K562 (cell line): ENCODE data around the gene RAB1B. TPM values are rescaled to one million over a fixed set of nuclear protein-coding genes. Genes with fewer than 3 reads are reported as not detected.

Experiments used
- ATAC-seq: fragments of 200-7000 bp; cut with Tn5 transposase; 3 replicates; pipeline ENCODE4 v1.9.1; 2020; ENCODE audit warnings: moderate library complexity
- BruUV-seq: library from RNA; stranded (reverse); fragments of 400-500 nt; replicated peaks from 2 replicates; lab custom pipeline; 2021; lab: Mats Ljungman, UMichigan
- CTCF ChIA-PET: fragments of 300-600 bp; formaldehyde crosslinking; extraction: SDS; loops from one replicate; lab custom pipeline; 2021; ENCODE audit warnings: low intra/inter-chr PET ratio; lab: Yijun Ruan, JAX
- POLR2A ChIA-PET: fragments of 300-600, 350-650 bp; sonication (Branson Sonifier 250); formaldehyde crosslinking; extraction: SDS; loops from one replicate; lab custom pipeline; 2021; ENCODE audit warnings: antibody characterized with exemption, inconsistent platforms; lab: Yijun Ruan, JAX
- DNase-seq, 4 experiments: peaks; one replicate each; pipeline versions ENCODE4 v3.0.0 to v3.0.0-alpha.2; 2011 to 2018; ENCODE audit warnings: low spot score in 3 of 4, mixed read lengths in 3 of 4; ENCODE audit errors: extremely low read depth in 1 of 4
- FAIRE-seq: peaks from 2 replicates; lab custom pipeline; 2011; peaks lifted over from hg19 to GRCh38; lab: Jason Lieb, UNC
- H2AFZ ChIP-seq: 2 replicates; pipeline ENCODE4 v1.6.0; 2011; ENCODE audit warnings: low read depth, low read length, control low read depth, inconsistent platforms
- H3K27ac ChIP-seq: fragments of 200-600 bp; 3 replicates; pipeline ENCODE4 v1.8.0; 2011; ENCODE audit warnings: low read depth, mild to moderate bottlenecking, control low read depth, inconsistent platforms, low read length, moderate library complexity, mixed read lengths; ENCODE audit errors: extremely low read depth
- H3K27me3 ChIP-seq, 2 experiments: fragments of 300-600 bp in 1 of 2; 2 replicates in 1 of 2; 3 replicates in 1 of 2; pipeline versions ENCODE4 v1.6.0 to v1.8.0; 2011; ENCODE audit warnings: inconsistent platforms in 2 of 2, low read length in 2 of 2, mild to moderate bottlenecking in 1 of 2, mixed read lengths in 1 of 2, moderate library complexity in 1 of 2; ENCODE audit not compliant: control insufficient read depth in 2 of 2, insufficient read depth in 2 of 2
- H3K36me3 ChIP-seq: fragments of 300-600 bp; 3 replicates; pipeline ENCODE4 v1.8.0; 2011; ENCODE audit warnings: mild to moderate bottlenecking, low read length, inconsistent platforms; ENCODE audit not compliant: control insufficient read depth, insufficient read depth
- H3K4me1 ChIP-seq, 2 experiments: fragments of 200-600 bp in 1 of 2; replicated peaks in 1 of 2; 2 replicates in 1 of 2; 3 replicates in 1 of 2; pipeline versions ENCODE4 v1.5.1 to v1.8.0; 2011; ENCODE audit warnings: inconsistent platforms in 2 of 2, low read length in 2 of 2, mild to moderate bottlenecking in 1 of 2, mixed read lengths in 1 of 2, moderate library complexity in 1 of 2; ENCODE audit not compliant: control insufficient read depth in 2 of 2, insufficient read depth in 2 of 2
- H3K4me2 ChIP-seq: 2 replicates; pipeline ENCODE4 v1.6.1; 2011; ENCODE audit warnings: low read length, control low read depth, inconsistent platforms, mixed read lengths; ENCODE audit not compliant: insufficient read depth
- H3K4me3 ChIP-seq: fragments of 200-600 bp; sonication (generic), shearing (Covaris generic); 2 replicates; pipeline ENCODE4 v1.5.1; 2016; ENCODE audit warnings: control low read depth, inconsistent platforms
- H3K79me2 ChIP-seq: fragments of 200-600 bp; 3 replicates; pipeline ENCODE4 v1.8.0; 2011; ENCODE audit warnings: low read length, inconsistent platforms; ENCODE audit not compliant: control insufficient read depth, insufficient read depth
- H3K9ac ChIP-seq, 2 experiments: 2 replicates each; pipeline versions ENCODE4 v1.6.0 to v1.6.1; 2011; ENCODE audit warnings: low read depth in 2 of 2, low read length in 2 of 2, control low read depth in 1 of 2, inconsistent platforms in 1 of 2, mild to moderate bottlenecking in 1 of 2, mixed read lengths in 1 of 2; ENCODE audit not compliant: insufficient read depth in 1 of 2
- H3K9me1 ChIP-seq: one replicate; pipeline ENCODE4 v1.6.0; 2011; ENCODE audit warnings: inconsistent platforms, mild to moderate bottlenecking, low read length, moderate library complexity; ENCODE audit not compliant: control insufficient read depth, insufficient read depth
- H3K9me3 ChIP-seq: replicated peaks from 2 replicates; pipeline ENCODE4 v1.5.1; 2011; ENCODE audit warnings: low read depth, low read length, inconsistent platforms; ENCODE audit not compliant: control insufficient read depth, insufficient read depth
- H4K20me1 ChIP-seq: replicated peaks from 2 replicates; pipeline ENCODE4 v1.6.1; 2011; ENCODE audit warnings: low read length, inconsistent platforms, mixed read lengths; ENCODE audit not compliant: control insufficient read depth, insufficient read depth
- CBX1 ChIP-seq: sonication (generic); IDR thresholded peaks from 2 replicates; pipeline ENCODE4 v1.6.1; 2016; ENCODE audit warnings: antibody characterized with exemption, low read depth, mild to moderate bottlenecking
- DDX20 ChIP-seq: fragments of 450-650 bp; IDR thresholded peaks from 2 replicates; pipeline ENCODE4 v1.6.1; 2016; ENCODE audit warnings: missing genetic modification characterization, low read depth, mild to moderate bottlenecking, missing compliant biosample characterization, moderate library complexity
- HNRNPLL ChIP-seq: fragments of 200-400 bp; formaldehyde crosslinking; IDR thresholded peaks from 2 replicates; pipeline ENCODE4 v1.6.1; 2017; ENCODE audit warnings: low read length, low read depth, mild to moderate bottlenecking; ENCODE audit not compliant: poor library complexity, severe bottlenecking
- KDM5B ChIP-seq: fragments of 200-600 bp; sonication (generic); IDR thresholded peaks from 2 replicates; pipeline ENCODE4 v1.6.1; 2012; ENCODE audit warnings: low read depth, mild to moderate bottlenecking, moderate library complexity, low read length, control low read depth, inconsistent platforms; ENCODE audit not compliant: insufficient replicate concordance
- MAFF ChIP-seq: IDR thresholded peaks from 2 replicates; pipeline ENCODE4 v1.6.1; 2012; ENCODE audit warnings: low read length, improper control_type of control experiment
- MAFG ChIP-seq: fragments of 450-650 bp; conservative IDR thresholded peaks from 2 replicates; pipeline ENCODE4 v1.6.1; 2016; ENCODE audit warnings: missing genetic modification characterization, missing compliant biosample characterization
- PML ChIP-seq: IDR thresholded peaks from 2 replicates; pipeline ENCODE4 v1.6.1; 2012; ENCODE audit warnings: low read length, inconsistent platforms
- STAG1 ChIP-seq: sonication (generic); formaldehyde crosslinking; IDR thresholded peaks from 2 replicates; pipeline ENCODE4 v1.5.0; 2020; ENCODE audit warnings: missing genetic modification reagents, borderline replicate concordance
- ZNF354B ChIP-seq: fragments of 250-450 bp; sonication (Bioruptor Pico); IDR thresholded peaks from 2 replicates; pipeline ENCODE4 v1.4.0; 2020
- ZNF41 ChIP-seq: fragments of 250-450 bp; sonication (Bioruptor Pico); conservative IDR thresholded peaks from 2 replicates; pipeline ENCODE4 v1.4.0; 2020; ENCODE audit warnings: mild to moderate bottlenecking
- WGBS: fragments of 100-300 bp; shearing (Covaris generic); methylation state at CpG from one replicate; pipeline ENCODE4 v1.1.6; 2016; ENCODE audit warnings: low coverage, mixed read lengths; ENCODE audit not compliant: insufficient coverage; ENCODE audit errors: missing lambda C conversion rate; 5-methylcytosine and 5-hydroxymethylcytosine counted together
- in situ Hi-C: fragments of 300-500 bp; cut with MboI; formaldehyde crosslinking; loops from 4 replicates; pipeline ENCODE4 v1.15.0; 2018; ENCODE audit warnings: inconsistent platforms, mixed read lengths
- intact Hi-C: fragments of 100-400 bp; cut with micrococcal nuclease; formaldehyde crosslinking; loops from 2 replicates; pipeline ENCODE4 v1.14.2; 2022
- polyA plus RNA-seq, 8 experiments: library from polyadenylated mRNA; depleted of rRNA in 4 of 8; stranded (reverse) in 5 of 8; unstranded in 3 of 8; fragments of >200 nt; fragmentation: Nextera tagmentation in 2 of 8; fragmentation: Illumina TruSeq in 1 of 8; extraction: Ambion mirVana in 2 of 8; extraction: Trizol in 1 of 8; gene quantifications; 2 replicates each; pipeline versions ENCODE4 v1.2.1 to v1.2.3, GENCODE V29; 2011 to 2014; ENCODE audit warnings: inconsistent platforms in 1 of 8, missing spikeins in 1 of 8
- total RNA-seq, 7 experiments: library from RNA; depleted of rRNA in 6 of 7; stranded (reverse); fragments of >200 nt in 6 of 7; fragmentation: Illumina TruSeq in 2 of 7; extraction: Trizol in 2 of 7; gene quantifications; 2 replicates each; pipeline versions ENCODE4 v1.2.1 to v1.2.3, GENCODE V29; 2011 to 2021; ENCODE audit warnings: low replicate concordance in 1 of 7
- TF ChIP-seq, protein P1 (sequence below): fragments of 450-650 bp; IDR thresholded peaks from 2 replicates; pipeline ENCODE4 v1.6.1; 2016; ENCODE audit warnings: mild to moderate bottlenecking
- TF ChIP-seq, protein P2 (sequence below), 2 experiments: fragments of 450-650 bp; conservative IDR thresholded peaks; 2 replicates each; pipeline ENCODE4 v1.6.1; 2017; ENCODE audit warnings: mild to moderate bottlenecking in 2 of 2, moderate library complexity in 2 of 2
- TF ChIP-seq, protein P3 (sequence below): fragments of 450-650 bp; IDR thresholded peaks from 2 replicates; pipeline ENCODE4 v1.6.1; 2018; ENCODE audit not compliant: partially characterized antibody

RAB1B gene
- total and polyA plus RNA-seq, 9 of the 15 experiments (the other 6 are each of a cell fraction or from before 2014, with no cell fraction given), result 5.6 to 146 (median 98.6) TPM

DNA sequence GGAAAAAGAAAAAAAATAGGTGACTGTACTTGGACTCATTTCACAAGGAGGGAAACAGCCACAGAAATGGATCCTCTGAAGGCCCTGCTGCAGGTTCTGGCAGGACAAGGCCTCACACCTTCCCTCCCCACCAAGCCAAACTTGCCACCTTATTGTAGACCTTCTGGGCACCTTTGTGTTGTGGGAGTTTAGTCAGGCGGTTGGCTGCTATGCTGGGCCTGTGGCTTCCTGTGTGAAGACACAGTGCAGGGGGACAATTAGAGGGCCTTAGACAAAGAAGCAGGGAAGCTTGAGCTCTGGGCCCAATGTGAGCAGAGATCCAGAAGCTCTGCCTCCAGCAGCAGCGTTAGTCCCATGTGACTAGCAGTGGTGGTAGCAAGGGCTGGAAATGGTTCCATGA is 4.2 kb downstream of the RAB1B start:
- WGBS, result 89% methylated on average over 2 of the region's 2 CpGs
- Histone ChIP-seq H3K79me2 (peaks cover 29% of the 10 kb centered on the region), H3K36me3 (peaks cover 64% of the 10 kb centered on the region), H3K9me1 (no peaks in the 10 kb centered on the region), H4K20me1 (peaks cover 10% of the 10 kb centered on the region; the same call in 1 of the 2 replicates), H3K27me3 (no peaks in the 10 kb centered on the region), H3K9me3 (no peaks in the 10 kb centered on the region), H2AFZ (no peak overlapping the region), H3K4me2 (no peak overlapping the region), H3K4me3 (no peak overlapping the region), H3K27ac (no peak overlapping the region), H3K4me1 (peaks cover 5 to 23% of the 10 kb centered on the region in 2 experiments; a peak in 4 of 5 replicates), H3K9ac (no peak overlapping the region)
- ATAC-seq (no peak), FAIRE-seq (no peak), DNase-seq (no peak)
- TF ChIP-seq ZNF354B (CRISPR knock-in tag) (no peak), HNRNPLL (no peak), PML (no peak), STAG1 (CRISPR knock-in tag) (no peak), KDM5B (no peak), MAFF (no peak), ZNF41 (no peak), CBX1 (no peak), DDX20 (tag) (no peak), MAFG (tag) (no peak)
- TF ChIP-seq, protein P1, sequence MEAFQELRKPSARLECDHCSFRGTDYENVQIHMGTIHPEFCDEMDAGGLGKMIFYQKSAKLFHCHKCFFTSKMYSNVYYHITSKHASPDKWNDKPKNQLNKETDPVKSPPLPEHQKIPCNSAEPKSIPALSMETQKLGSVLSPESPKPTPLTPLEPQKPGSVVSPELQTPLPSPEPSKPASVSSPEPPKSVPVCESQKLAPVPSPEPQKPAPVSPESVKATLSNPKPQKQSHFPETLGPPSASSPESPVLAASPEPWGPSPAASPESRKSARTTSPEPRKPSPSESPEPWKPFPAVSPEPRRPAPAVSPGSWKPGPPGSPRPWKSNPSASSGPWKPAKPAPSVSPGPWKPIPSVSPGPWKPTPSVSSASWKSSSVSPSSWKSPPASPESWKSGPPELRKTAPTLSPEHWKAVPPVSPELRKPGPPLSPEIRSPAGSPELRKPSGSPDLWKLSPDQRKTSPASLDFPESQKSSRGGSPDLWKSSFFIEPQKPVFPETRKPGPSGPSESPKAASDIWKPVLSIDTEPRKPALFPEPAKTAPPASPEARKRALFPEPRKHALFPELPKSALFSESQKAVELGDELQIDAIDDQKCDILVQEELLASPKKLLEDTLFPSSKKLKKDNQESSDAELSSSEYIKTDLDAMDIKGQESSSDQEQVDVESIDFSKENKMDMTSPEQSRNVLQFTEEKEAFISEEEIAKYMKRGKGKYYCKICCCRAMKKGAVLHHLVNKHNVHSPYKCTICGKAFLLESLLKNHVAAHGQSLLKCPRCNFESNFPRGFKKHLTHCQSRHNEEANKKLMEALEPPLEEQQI, result no peak
- TF ChIP-seq, protein P2, sequence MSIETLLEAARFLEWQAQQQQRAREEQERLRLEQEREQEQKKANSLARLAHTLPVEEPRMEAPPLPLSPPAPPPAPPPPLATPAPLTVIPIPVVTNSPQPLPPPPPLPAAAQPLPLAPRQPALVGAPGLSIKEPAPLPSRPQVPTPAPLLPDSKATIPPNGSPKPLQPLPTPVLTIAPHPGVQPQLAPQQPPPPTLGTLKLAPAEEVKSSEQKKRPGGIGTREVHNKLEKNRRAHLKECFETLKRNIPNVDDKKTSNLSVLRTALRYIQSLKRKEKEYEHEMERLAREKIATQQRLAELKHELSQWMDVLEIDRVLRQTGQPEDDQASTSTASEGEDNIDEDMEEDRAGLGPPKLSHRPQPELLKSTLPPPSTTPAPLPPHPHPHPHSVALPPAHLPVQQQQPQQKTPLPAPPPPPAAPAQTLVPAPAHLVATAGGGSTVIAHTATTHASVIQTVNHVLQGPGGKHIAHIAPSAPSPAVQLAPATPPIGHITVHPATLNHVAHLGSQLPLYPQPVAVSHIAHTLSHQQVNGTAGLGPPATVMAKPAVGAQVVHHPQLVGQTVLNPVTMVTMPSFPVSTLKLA (conservative IDR thresholded peaks at IDR 0.05), result no peak
- TF ChIP-seq, protein P3, sequence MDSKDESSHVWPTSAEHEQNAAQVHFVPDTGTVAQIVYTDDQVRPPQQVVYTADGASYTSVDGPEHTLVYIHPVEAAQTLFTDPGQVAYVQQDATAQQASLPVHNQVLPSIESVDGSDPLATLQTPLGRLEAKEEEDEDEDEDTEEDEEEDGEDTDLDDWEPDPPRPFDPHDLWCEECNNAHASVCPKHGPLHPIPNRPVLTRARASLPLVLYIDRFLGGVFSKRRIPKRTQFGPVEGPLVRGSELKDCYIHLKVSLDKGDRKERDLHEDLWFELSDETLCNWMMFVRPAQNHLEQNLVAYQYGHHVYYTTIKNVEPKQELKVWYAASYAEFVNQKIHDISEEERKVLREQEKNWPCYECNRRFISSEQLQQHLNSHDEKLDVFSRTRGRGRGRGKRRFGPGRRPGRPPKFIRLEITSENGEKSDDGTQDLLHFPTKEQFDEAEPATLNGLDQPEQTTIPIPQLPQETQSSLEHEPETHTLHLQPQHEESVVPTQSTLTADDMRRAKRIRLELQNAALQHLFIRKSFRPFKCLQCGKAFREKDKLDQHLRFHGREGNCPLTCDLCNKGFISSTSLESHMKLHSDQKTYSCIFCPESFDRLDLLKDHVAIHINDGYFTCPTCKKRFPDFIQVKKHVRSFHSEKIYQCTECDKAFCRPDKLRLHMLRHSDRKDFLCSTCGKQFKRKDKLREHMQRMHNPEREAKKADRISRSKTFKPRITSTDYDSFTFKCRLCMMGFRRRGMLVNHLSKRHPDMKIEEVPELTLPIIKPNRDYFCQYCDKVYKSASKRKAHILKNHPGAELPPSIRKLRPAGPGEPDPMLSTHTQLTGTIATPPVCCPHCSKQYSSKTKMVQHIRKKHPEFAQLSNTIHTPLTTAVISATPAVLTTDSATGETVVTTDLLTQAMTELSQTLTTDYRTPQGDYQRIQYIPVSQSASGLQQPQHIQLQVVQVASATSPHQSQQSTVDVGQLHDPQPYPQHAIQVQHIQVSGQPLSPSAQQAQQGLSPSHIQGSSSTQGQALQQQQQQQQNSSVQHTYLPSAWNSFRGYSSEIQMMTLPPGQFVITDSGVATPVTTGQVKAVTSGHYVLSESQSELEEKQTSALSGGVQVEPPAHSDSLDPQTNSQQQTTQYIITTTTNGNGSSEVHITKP, result no peak
- in situ Hi-C loops (no loop called here), intact Hi-C loops (no loop called here)
- ChIA-PET CTCF (no interaction called here), POLR2A (interaction anchor here (2.2 kb wide), 1 partner anchor 9 kb away, joined by 21 read pairs; no protein-coding TSS in a partner anchor)
- no TSS peak for BruUV-seq
